C4-2B (cell line): Measurements from ENCODE around the gene GABRG3.

Experiments used
- CTCF ChIP-seq: fragments of 450-650 bp; conservative IDR thresholded peaks from 2 replicates; pipeline ENCODE4 v1.5.1; 2017; ENCODE audit warnings: mild to moderate bottlenecking
- ZFX ChIP-seq: fragments of 450-650 bp; IDR thresholded peaks from 2 replicates; pipeline ENCODE4 v1.6.1; 2017

DNA sequence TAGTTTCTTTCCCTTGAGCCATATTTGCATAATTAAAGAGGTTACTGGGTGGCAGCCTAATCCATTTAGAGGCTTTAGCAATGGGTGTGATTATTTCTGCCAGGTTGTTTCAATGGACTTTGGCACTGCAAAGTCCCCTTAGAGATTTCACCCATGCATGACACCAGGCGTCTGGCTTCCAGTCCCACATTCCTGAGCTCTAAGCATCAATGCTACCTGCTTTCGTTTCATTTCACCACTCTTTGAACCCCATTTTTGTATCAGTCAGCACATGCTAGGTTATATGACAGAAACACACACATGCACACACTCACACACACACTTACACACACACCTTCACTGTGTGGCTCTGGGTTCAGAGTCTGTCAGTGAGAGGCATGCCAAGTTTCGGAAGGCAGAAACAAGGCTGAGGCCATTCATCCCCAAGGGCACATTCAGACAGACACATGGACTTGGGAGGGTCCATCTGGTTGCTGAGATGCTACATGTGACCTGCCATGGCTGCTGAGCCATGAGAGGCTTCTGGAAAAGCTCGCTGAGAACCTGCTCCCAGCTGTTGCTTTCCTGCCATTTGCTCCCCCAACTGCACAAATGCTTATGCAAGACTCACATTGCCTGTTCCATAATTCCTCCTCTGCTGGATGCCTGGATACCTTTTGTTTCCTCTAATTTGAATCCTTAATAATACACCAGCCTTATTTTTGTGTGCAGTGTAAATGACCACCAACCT is 354.1 kb downstream of the GABRG3 start:
- TF ChIP-seq CTCF, result no peak
- no peak for TF ChIP-seq ZFX
